ENCODE data around the gene PACRG.

The PACRG gene

DNA sequence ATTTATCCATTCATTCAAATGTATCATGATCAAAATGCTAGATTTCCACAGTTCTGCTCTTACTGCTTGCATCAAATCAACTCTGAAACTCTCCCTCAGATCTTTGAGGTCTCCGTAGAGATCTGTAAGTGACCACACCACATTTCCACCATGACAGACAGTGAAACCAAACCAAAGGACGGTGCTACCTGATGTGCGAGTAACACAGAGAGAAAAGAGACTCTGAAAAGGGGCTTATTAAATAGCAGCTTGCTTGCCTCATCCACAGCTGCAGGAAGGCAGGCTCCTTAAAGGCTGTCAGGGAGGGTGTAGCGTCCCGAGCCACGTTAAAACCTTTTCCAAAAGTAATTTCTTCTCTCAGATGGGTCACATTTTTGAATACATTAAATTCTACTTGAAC is 335.8 kb downstream of the PACRG start:
- Mint-ChIP-seq H3K9me3 (no peaks in the 10 kb centered on the region), H3K27me3 (ENCODE audit: low read depth) (no peaks in the 10 kb centered on the region), H3K4me3 (no peak overlapping the region), H3K4me1 (ENCODE audit: low read depth) (no peaks in the 10 kb centered on the region), H3K36me3 (ENCODE audit: low read depth) (no peaks in the 10 kb centered on the region), H3K27ac (no peak overlapping the region)
- DNase-seq (ENCODE audit: low spot score), result no peak

GRCh38 chr6:163064397-163064796 is 336.6 kb downstream of the PACRG start:
- Mint-ChIP-seq H3K27me3 (ENCODE audit: low read depth) (no peaks in the 10 kb centered on the region), H3K4me3 (no peak overlapping the region), H3K9me3 (no peaks in the 10 kb centered on the region), H3K27ac (no peak overlapping the region), H3K4me1 (ENCODE audit: low read depth) (no peaks in the 10 kb centered on the region), H3K36me3 (ENCODE audit: low read depth) (no peaks in the 10 kb centered on the region)
- DNase-seq (ENCODE audit: low spot score), result no peak

DNA sequence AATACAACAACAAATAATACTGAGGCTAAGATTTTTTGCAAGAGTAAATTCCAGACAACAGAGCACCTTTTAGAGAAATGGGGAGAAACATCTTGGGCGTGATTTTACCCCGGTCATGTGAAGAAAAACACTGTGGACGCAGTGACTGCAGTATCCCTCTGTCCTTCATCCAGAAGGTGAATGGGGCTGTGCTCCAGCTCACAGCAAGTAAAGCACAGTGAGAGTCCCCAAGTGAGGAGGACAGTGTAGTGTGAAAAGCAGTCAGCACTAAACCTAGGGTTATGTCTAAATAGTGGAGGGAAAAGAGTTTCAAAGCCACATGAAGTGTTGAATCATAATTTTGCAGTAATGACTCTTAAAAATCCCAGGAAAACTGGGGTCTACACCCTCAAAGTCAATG is 338.4 kb downstream of the PACRG start:
- H3K4me1 Mint-ChIP-seq (ENCODE audit: low read depth), result no peaks in the 10 kb centered on the region
- no peaks in the 10 kb centered on the region for H3K27me3 Mint-ChIP-seq (ENCODE audit: low read depth)
- no peaks in the 10 kb centered on the region for H3K36me3 Mint-ChIP-seq (ENCODE audit: low read depth)
- no peak overlapping the region for H3K27ac Mint-ChIP-seq
- no peak for DNase-seq (ENCODE audit: low spot score)
- no peak overlapping the region for H3K4me3 Mint-ChIP-seq
- no peaks in the 10 kb centered on the region for H3K9me3 Mint-ChIP-seq

DNA sequence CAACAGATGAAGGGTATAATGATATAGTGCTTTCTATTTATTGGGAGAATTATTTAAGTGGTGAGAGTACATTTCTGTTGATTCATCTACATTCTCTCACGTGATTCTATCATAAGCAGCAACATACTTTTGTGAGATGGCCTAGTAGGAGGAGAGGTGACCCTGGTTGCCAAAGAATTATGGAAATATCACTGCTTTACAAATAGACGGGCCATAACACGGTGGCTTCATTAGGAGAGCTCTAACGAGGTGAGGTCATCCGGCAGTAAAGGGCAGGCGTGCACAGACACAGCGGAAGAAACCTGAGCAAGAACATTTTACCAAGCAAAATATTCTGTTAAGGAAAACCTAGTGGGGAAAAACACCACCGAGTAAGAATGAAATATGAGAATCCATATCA is 349.4 kb downstream of the PACRG start:
- H3K27me3 Mint-ChIP-seq (ENCODE audit: low read depth), result no peaks in the 10 kb centered on the region
- DNase-seq (ENCODE audit: low spot score), result no peak
- H3K36me3 Mint-ChIP-seq (ENCODE audit: low read depth), result no peaks in the 10 kb centered on the region
- peaks cover 5% of the 10 kb centered on the region for H3K9me3 Mint-ChIP-seq
- no peaks in the 10 kb centered on the region for H3K4me1 Mint-ChIP-seq (ENCODE audit: low read depth)
- H3K27ac Mint-ChIP-seq, result no peak overlapping the region
- H3K4me3 Mint-ChIP-seq, result no peak overlapping the region

- Mint-ChIP-seq H3K4me3 (no peak overlapping the region), H3K9me3 (no peaks in the 10 kb centered on the region), H3K36me3 (ENCODE audit: low read depth) (no peaks in the 10 kb centered on the region), H3K27ac (no peak overlapping the region), H3K4me1 (ENCODE audit: low read depth) (no peaks in the 10 kb centered on the region), H3K27me3 (ENCODE audit: low read depth) (no peaks in the 10 kb centered on the region)
- DNase-seq (ENCODE audit: low spot score), result no peak
Observed at GRCh38 chr6:163078712-163079111, 350.9 kb downstream of the PACRG start.

GRCh38 chr6:163080228-163080627 is 352.5 kb downstream of the PACRG start:
- Mint-ChIP-seq H3K27me3 (ENCODE audit: low read depth) (no peaks in the 10 kb centered on the region), H3K27ac (no peak overlapping the region), H3K4me1 (ENCODE audit: low read depth) (no peaks in the 10 kb centered on the region), H3K9me3 (no peaks in the 10 kb centered on the region), H3K36me3 (ENCODE audit: low read depth) (no peaks in the 10 kb centered on the region), H3K4me3 (no peak overlapping the region)
- DNase-seq (ENCODE audit: low spot score), result no peak

- Mint-ChIP-seq H3K4me3 (no peak overlapping the region), H3K4me1 (ENCODE audit: low read depth) (no peaks in the 10 kb centered on the region), H3K27ac (no peak overlapping the region)
Observed at GRCh38 chr6:163083141-163083540, 355.4 kb downstream of the PACRG start.

GRCh38 chr6:163085426-163085825 is 357.7 kb downstream of the PACRG start:
- Mint-ChIP-seq H3K36me3 (ENCODE audit: low read depth) (no peaks in the 10 kb centered on the region), H3K27me3 (ENCODE audit: low read depth) (no peaks in the 10 kb centered on the region), H3K27ac (no peak overlapping the region), H3K4me3 (no peak overlapping the region), H3K9me3 (no peaks in the 10 kb centered on the region), H3K4me1 (ENCODE audit: low read depth) (no peaks in the 10 kb centered on the region)
- DNase-seq (ENCODE audit: low spot score), result no peak

More at GRCh38 chr6:163083141-163083540, 355.4 kb downstream of the PACRG start:
- DNase-seq (ENCODE audit: low spot score), result no peak
- no peaks in the 10 kb centered on the region for H3K9me3 Mint-ChIP-seq
- no peaks in the 10 kb centered on the region for H3K27me3 Mint-ChIP-seq (ENCODE audit: low read depth)
- H3K36me3 Mint-ChIP-seq (ENCODE audit: low read depth), result no peaks in the 10 kb centered on the region

DNA sequence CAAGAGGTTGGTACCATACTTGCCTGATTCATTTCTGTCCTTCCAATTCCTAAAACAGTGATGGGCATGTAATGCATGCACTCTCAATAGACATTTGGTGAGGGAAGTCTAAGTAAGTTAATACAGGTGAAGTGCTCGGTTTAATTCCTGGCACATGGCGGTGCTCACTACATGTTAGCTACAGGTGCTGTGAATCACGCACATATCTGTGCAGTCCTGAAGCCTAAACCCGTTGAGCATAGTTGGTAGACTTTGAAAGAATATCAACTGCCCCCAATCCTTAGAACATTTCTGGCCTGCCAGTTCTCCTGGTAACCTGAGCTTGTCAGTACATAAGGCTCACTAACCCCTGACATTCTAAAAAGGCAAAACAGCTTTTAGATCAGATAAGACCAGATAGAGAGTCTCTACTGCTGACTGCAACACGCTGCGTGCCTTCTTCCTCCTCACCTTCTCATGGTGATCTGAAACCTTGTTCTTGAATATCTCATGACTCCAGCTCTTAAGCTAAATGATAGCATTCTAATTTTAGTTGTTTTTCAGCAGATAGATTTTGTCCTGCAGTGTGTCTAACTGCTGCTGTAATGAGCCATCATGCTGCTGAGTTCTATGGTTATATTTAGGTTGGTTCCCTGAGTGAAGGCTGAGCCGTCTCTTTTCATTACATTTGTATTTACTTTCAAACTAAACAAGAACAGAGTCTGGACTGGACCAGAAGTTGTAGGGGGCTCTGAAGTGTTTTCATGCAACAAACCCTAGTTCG is 358.3 kb downstream of the PACRG start:
- no peak for DNase-seq (ENCODE audit: low spot score)
- no peaks in the 10 kb centered on the region for H3K9me3 Mint-ChIP-seq
- H3K27ac Mint-ChIP-seq, result no peak overlapping the region
- no peaks in the 10 kb centered on the region for H3K4me1 Mint-ChIP-seq (ENCODE audit: low read depth)
- no peak overlapping the region for H3K4me3 Mint-ChIP-seq
- no peaks in the 10 kb centered on the region for H3K27me3 Mint-ChIP-seq (ENCODE audit: low read depth)
- H3K36me3 Mint-ChIP-seq (ENCODE audit: low read depth), result no peaks in the 10 kb centered on the region

- H3K4me3 Mint-ChIP-seq, result no peak overlapping the region
- no peak for DNase-seq (ENCODE audit: low spot score)
- H3K36me3 Mint-ChIP-seq (ENCODE audit: low read depth), result no peaks in the 10 kb centered on the region
- no peaks in the 10 kb centered on the region for H3K9me3 Mint-ChIP-seq
- no peak overlapping the region for H3K27ac Mint-ChIP-seq
- H3K27me3 Mint-ChIP-seq (ENCODE audit: low read depth), result no peaks in the 10 kb centered on the region
- H3K4me1 Mint-ChIP-seq (ENCODE audit: low read depth), result no peaks in the 10 kb centered on the region
Observed at GRCh38 chr6:163086624-163086920, 358.8 kb downstream of the PACRG start.

DNA sequence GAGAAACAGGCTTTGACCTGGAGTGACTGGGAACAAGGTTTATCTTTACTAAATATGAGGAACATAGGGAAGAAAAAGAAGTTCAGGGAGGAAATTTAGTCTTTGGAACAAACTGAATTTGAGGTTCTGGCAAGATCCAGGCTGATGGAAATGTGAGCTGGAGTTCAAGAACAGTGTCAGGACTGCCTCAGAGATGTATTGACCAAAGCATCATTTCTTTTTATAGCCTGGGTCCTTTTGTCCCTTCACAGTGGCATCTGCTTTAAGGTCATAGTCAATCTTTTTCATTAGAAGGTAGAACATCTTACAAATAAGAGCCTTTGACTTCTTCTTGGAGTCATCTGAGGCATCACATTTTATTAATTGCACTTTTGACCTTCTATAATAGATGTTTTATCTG is 360.2 kb downstream of the PACRG start:
- Mint-ChIP-seq H3K36me3 (ENCODE audit: low read depth) (no peaks in the 10 kb centered on the region), H3K27me3 (ENCODE audit: low read depth) (no peaks in the 10 kb centered on the region), H3K27ac (no peak overlapping the region), H3K4me3 (no peak overlapping the region), H3K9me3 (no peaks in the 10 kb centered on the region), H3K4me1 (ENCODE audit: low read depth) (no peaks in the 10 kb centered on the region)
- DNase-seq (ENCODE audit: low spot score), result no peak

GRCh38 chr6:163092876-163093275 is 365.1 kb downstream of the PACRG start:
- no peak overlapping the region for H3K4me3 Mint-ChIP-seq
- no peaks in the 10 kb centered on the region for H3K27me3 Mint-ChIP-seq (ENCODE audit: low read depth)
- no peaks in the 10 kb centered on the region for H3K36me3 Mint-ChIP-seq (ENCODE audit: low read depth)
- no peak for DNase-seq (ENCODE audit: low spot score)
- no peaks in the 10 kb centered on the region for H3K9me3 Mint-ChIP-seq
- no peaks in the 10 kb centered on the region for H3K4me1 Mint-ChIP-seq (ENCODE audit: low read depth)
- no peak overlapping the region for H3K27ac Mint-ChIP-seq

DNA sequence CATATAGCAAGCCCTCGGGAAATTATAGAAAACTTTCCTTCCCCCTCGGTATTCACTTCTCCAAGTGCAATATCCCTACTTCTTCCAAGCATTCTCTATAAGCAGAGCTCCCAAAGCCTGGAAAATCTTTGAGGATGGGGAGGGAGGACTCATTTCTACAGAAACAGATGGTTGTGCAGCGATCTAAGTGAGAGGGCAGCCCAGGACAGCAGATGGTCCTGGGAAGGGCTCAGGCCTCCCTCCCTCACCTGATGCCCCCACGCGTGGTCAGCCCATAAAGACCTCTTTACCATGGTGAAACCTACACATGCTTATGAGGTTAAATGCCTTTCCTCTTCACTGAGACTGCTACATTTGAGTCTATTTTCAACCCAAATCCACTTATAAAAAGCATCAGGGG is 367.1 kb downstream of the PACRG start:
- H3K4me1 Mint-ChIP-seq (ENCODE audit: low read depth), result no peaks in the 10 kb centered on the region

GRCh38 chr6:163095401-163095800 is 367.6 kb downstream of the PACRG start:
- H3K36me3 Mint-ChIP-seq (ENCODE audit: low read depth), result no peaks in the 10 kb centered on the region
- H3K27me3 Mint-ChIP-seq (ENCODE audit: low read depth), result no peaks in the 10 kb centered on the region
- no peaks in the 10 kb centered on the region for H3K4me1 Mint-ChIP-seq (ENCODE audit: low read depth)
- no peak overlapping the region for H3K4me3 Mint-ChIP-seq
- DNase-seq (ENCODE audit: low spot score), result no peak
- H3K9me3 Mint-ChIP-seq, result no peaks in the 10 kb centered on the region
- no peak overlapping the region for H3K27ac Mint-ChIP-seq

More for the DNA sequence above, 367.1 kb downstream of the PACRG start:
- DNase-seq (ENCODE audit: low spot score), result no peak
- Mint-ChIP-seq H3K4me3 (no peak overlapping the region), H3K36me3 (ENCODE audit: low read depth) (no peaks in the 10 kb centered on the region), H3K27ac (no peak overlapping the region), H3K27me3 (ENCODE audit: low read depth) (no peaks in the 10 kb centered on the region), H3K9me3 (no peaks in the 10 kb centered on the region)

DNA sequence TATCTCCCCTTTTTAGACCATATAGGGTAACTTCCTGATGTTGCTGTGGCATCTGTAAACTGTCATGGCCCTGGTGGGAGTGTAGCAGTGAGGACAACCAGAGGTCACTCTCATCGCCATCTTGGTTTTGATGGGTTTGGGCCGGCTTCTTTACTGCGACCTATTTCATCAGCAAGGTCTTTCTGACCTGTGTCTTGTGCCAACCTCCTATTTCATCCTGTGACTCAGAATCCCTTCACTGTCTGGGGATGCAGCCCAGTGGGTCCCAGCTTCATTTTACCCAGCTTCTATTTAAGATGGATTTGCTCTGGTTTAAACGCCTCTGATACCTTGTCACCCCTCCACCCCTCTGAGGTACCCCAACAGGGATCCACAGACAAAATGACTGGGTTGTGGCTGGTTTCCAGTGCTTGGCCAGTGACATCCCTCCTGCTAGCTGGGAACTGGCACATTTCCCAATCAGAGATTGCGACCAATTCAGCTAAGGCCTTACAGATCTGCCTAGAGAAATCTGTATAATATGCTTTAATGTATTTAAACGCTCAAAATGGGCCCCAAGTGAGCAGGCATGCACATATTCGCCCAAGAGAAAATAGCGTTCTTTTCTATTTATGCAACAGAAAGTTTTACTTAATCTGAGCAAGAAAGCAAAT is 371.2 kb downstream of the PACRG start:
- no peak for DNase-seq (ENCODE audit: low spot score)
- H3K36me3 Mint-ChIP-seq (ENCODE audit: low read depth), result no peaks in the 10 kb centered on the region

More for the DNA sequence above, 371.2 kb downstream of the PACRG start:
- no peaks in the 10 kb centered on the region for H3K27me3 Mint-ChIP-seq (ENCODE audit: low read depth)
- H3K27ac Mint-ChIP-seq, result no peak overlapping the region
- H3K4me3 Mint-ChIP-seq, result no peak overlapping the region
- no peaks in the 10 kb centered on the region for H3K4me1 Mint-ChIP-seq (ENCODE audit: low read depth)
- H3K9me3 Mint-ChIP-seq, result no peaks in the 10 kb centered on the region

Data from T-helper 2 cell treated with Interferon-gamma antibody and Interleukin-4, amounts not matched to agents 5 μg/mL and 100 μg/mL, for 36 hours (primary cell).